Right lobe of liver (tissue), 6 donors: ENCODE measurements around the gene C2orf92. TPM values are rescaled to one million over a fixed set of nuclear protein-coding genes. Genes with fewer than 3 reads are reported as not detected.

Source experiments
- ATAC-seq, 4 donors: fragments of 200-7000 bp; cut with Tn5 transposase; one replicate each; pipeline ENCODE4 v1.9.1; 2020; ENCODE audit warnings: mild to moderate bottlenecking in 4 of 4, moderate library complexity in 4 of 4
- DNase-seq, 3 donors: peaks; one replicate each; pipeline ENCODE4 v3.0.0-alpha.2; 2020
- H3K27ac ChIP-seq, 3 donors: fragments of 200-600 bp; one replicate each; pipeline ENCODE4 v1.8.0; 2022
- H3K27me3 ChIP-seq, 2 donors: fragments of 200-600 bp; one replicate each; pipeline ENCODE4 v1.8.0; 2022
- H3K36me3 ChIP-seq, 4 donors: fragments of 200-600 bp; sonication (generic) in 1 of 4; one replicate each; pipeline versions ENCODE4 v1.5.1 to v1.8.0; 2017 to 2022; ENCODE audit warnings: control low read depth in 1 of 4
- H3K4me1 ChIP-seq, 4 donors: fragments of 200-600 bp; sonication (generic) in 1 of 4; one replicate each; pipeline versions ENCODE4 v1.5.1 to v1.8.0; 2017 to 2022; ENCODE audit warnings: control low read depth in 1 of 4
- H3K4me3 ChIP-seq, 3 donors: fragments of 200-600 bp; one replicate each; pipeline ENCODE4 v1.8.0; 2022
- H3K9me3 ChIP-seq, 4 donors: fragments of 200-600 bp; sonication (generic) in 1 of 4; one replicate each; pipeline versions ENCODE4 v1.5.1 to v1.8.0; 2017 to 2022; ENCODE audit warnings: control low read depth in 1 of 4
- POLR2A ChIP-seq: fragments of 450-650 bp; IDR thresholded peaks from one replicate; pipeline ENCODE4 v1.6.1; 2017; ENCODE audit warnings: antibody characterized with exemption, mild to moderate bottlenecking
- WGBS: methylation state at CpG from one replicate; pipeline ENCODE4 v1.1.6; 2018; ENCODE audit warnings: low coverage, low lambda C conversion rate; ENCODE audit not compliant: insufficient coverage; ENCODE audit errors: missing lambda C conversion rate; 5-methylcytosine and 5-hydroxymethylcytosine counted together
- intact Hi-C, 2 donors: fragments of 100-400 bp; cut with DNase I; formaldehyde crosslinking; loops; one replicate each; pipeline versions ENCODE4 v1.11.2 to v1.14.1; 2022
- total RNA-seq, 6 experiments: library from RNA; depleted of rRNA in 2 of 6; stranded (reverse); fragments of >200 nt in 2 of 6; fragmentation: NEBNext Ultra II Directional in 3 of 6; extraction: Animal tissue kit (Norgen Biotek cat#: 25700) in 3 of 6; gene quantifications; one replicate each; pipeline versions ENCODE4 v1.1.0 to v1.2.4, GENCODE V29; 2016 to 2023
- TF ChIP-seq, protein P1 (sequence below), 4 donors: fragments of 200-600 bp in 3 of 4; fragments of 450-650 bp in 1 of 4; IDR thresholded peaks; one replicate each; pipeline versions ENCODE4 v1.5.1 to v1.8.0; 2016 to 2022; ENCODE audit warnings: antibody characterized with exemption in 4 of 4, mild to moderate bottlenecking in 2 of 4
- donor health status: DM: no; HTN: yes; CAD: no.
- donor health status: DM: no; HTN: no; CAD: no.
- donor health status: DM: no; HTN: no; CAD: no.
- donor health status: DM: no; HTN: yes; CAD: no.
- donor health status: DM: no; HTN: yes; CAD: no.

C2orf92 gene
- total RNA-seq, 6 experiments from 2014 or later = 2.0 to 12.8 (median 4.4) TPM

DNA sequence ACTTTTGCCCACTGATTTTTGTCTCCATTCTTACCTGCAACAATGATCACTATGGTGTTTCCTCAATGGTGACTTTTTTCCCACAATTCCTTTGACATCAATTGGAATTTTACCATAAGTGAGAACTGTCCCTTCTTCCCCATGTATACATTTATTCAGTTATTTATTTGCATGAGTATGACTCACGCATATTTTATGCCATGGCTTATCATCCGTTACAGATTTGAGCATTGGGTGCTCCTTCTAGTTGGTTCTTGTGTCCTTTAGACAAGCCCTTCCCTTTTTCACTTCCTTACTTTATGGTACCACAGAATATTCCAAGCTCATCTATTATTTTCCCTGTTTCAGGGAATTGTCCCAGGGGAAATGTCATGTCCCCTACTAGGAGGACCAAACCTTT, 16.0 kb upstream of the C2orf92 start:
- TF ChIP-seq, protein P1, sequence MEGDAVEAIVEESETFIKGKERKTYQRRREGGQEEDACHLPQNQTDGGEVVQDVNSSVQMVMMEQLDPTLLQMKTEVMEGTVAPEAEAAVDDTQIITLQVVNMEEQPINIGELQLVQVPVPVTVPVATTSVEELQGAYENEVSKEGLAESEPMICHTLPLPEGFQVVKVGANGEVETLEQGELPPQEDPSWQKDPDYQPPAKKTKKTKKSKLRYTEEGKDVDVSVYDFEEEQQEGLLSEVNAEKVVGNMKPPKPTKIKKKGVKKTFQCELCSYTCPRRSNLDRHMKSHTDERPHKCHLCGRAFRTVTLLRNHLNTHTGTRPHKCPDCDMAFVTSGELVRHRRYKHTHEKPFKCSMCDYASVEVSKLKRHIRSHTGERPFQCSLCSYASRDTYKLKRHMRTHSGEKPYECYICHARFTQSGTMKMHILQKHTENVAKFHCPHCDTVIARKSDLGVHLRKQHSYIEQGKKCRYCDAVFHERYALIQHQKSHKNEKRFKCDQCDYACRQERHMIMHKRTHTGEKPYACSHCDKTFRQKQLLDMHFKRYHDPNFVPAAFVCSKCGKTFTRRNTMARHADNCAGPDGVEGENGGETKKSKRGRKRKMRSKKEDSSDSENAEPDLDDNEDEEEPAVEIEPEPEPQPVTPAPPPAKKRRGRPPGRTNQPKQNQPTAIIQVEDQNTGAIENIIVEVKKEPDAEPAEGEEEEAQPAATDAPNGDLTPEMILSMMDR (IDR thresholded peaks at IDR 0.05) = no peak
- no peak for TF ChIP-seq POLR2A
- DNase-seq (no peak), ATAC-seq (no peak)
- intact Hi-C loops = no loop called here
- Histone ChIP-seq H3K36me3 (peaks cover 0 to 19% (median 5%) of the 10 kb centered on the region in 4 donors), H3K4me3 (no peak overlapping the region), H3K9me3 (no peaks in the 10 kb centered on the region), H3K27ac (no peak overlapping the region), H3K4me1 (no peaks in the 10 kb centered on the region), H3K27me3 (no peaks in the 10 kb centered on the region)
- WGBS = 92% methylated on average over 2 of the region's 2 CpGs

DNA sequence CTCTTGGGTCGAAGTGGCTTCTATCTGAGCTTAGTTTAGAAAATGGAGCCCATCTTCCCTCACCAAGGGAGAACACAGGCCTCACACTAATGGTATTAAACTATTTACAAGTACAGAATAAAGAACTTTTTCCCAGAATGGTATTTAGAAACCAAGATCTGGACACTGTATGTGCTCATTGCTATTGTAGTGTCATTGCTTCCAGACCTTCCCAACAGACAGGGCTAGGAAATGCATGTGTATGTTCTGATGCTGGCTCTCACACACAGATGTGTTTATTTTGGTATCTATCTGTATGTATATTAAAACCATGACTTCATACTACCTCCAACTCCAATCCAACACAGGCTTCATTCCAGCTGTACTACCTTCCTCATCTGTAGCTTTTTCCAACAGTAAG, 15.6 kb upstream of the C2orf92 start:
- H3K27ac ChIP-seq = no peak overlapping the region
- H3K27me3 ChIP-seq = no peaks in the 10 kb centered on the region
- WGBS = 88% methylated on average over 1 of the region's 1 CpG
- DNase-seq (no peak), ATAC-seq (no peak)
- no peak overlapping the region for H3K4me3 ChIP-seq
- TF ChIP-seq, protein P1 (IDR thresholded peaks at IDR 0.05) = no peak
- TF ChIP-seq POLR2A = no peak
- intact Hi-C loops = no loop called here
- H3K36me3 ChIP-seq = peaks cover 0 to 18% (median 2%) of the 10 kb centered on the region in 4 donors
- no peaks in the 10 kb centered on the region for H3K9me3 ChIP-seq
- no peaks in the 10 kb centered on the region for H3K4me1 ChIP-seq

DNA sequence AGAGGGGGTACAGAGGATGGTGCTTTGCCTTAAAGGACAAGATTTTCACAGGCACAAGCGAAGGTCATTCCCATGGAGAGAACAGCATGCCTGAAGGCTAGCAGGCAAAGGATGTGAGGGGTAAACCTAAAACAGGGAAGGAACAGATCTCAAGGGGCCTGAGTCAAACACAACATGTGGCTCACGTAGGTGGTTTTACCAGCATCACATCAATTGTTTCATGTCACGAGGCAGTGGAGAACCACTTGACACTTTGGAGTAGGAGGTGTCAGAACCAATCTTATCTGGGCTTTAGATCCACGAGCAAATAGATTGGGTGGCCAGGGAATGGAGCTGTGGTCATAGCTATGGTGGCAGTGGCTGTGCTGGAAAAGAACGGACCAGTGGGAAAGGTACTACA, 15.2 kb upstream of the C2orf92 start:
- DNase-seq = no peak
- no peaks in the 10 kb centered on the region for H3K9me3 ChIP-seq
- no peaks in the 10 kb centered on the region for H3K4me1 ChIP-seq
- no peak for ATAC-seq
- no peak overlapping the region for H3K27ac ChIP-seq
- H3K27me3 ChIP-seq = no peaks in the 10 kb centered on the region
- intact Hi-C loops = no loop called here
- WGBS = 67% methylated on average over 4 of the region's 5 CpGs
- H3K4me3 ChIP-seq = no peak overlapping the region
- H3K36me3 ChIP-seq = peaks cover 0 to 15% (median under 1%) of the 10 kb centered on the region in 4 donors
- TF ChIP-seq, protein P1 (IDR thresholded peaks at IDR 0.05) = no peak
- no peak for TF ChIP-seq POLR2A

DNA sequence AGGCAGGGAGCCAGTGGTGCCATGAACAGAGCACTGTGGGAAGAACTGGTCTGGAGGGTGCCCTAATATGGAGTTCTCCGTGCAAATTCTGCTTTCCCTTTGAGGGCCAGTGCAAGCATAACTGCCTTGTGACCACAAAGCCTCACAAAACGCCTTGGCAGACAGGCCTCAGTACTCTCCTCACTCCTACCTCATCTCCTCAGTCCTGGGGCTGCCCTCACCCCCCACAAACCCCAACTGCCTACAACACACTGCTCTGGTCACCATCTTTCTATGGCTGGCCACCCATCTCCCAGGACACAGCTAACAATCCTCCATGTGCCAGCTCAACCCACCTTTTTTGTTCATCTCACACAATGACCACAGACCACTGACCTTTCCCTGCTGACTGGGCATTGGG, 14.7 kb upstream of the C2orf92 start:
- Histone ChIP-seq H3K27ac (no peak overlapping the region), H3K27me3 (no peaks in the 10 kb centered on the region), H3K36me3 (peaks cover 0 to 15% (median under 1%) of the 10 kb centered on the region in 4 donors), H3K9me3 (no peaks in the 10 kb centered on the region), H3K4me1 (no peaks in the 10 kb centered on the region), H3K4me3 (no peak overlapping the region)
- no peak for ATAC-seq
- intact Hi-C loops = no loop called here
- WGBS = no CpG with 5 or more reads among the region's 2 CpGs
- TF ChIP-seq, protein P1 (IDR thresholded peaks at IDR 0.05) = no peak
- no peak for TF ChIP-seq POLR2A
- DNase-seq = no peak
